PC-3 (cell line): ENCODE data around the gene CCDC116.

Experiments
- CTCF ChIP-seq: fragments of 300-600 bp; sonication (generic); conservative IDR thresholded peaks from 2 replicates; pipeline ENCODE4 v1.5.1; 2017; ENCODE audit warnings: antibody characterized with exemption, low read depth, mild to moderate bottlenecking, low read length
- EZH2 ChIP-seq: fragments of 300-600 bp; sonication (generic); IDR thresholded peaks from one replicate; pipeline ENCODE4 v1.6.1; 2017; ENCODE audit warnings: antibody characterized with exemption, mild to moderate bottlenecking, low read length; ENCODE audit not compliant: unreplicated experiment

- TF ChIP-seq EZH2 = no peak
- no peak for TF ChIP-seq CTCF
Measured at GRCh38 chr22:21652547-21653545, 20.3 kb downstream of the CCDC116 start.
